HepG2 (cell line): Measurements from ENCODE around the gene IMPDH1. TPM values are rescaled to one million over a fixed set of nuclear protein-coding genes. Genes with fewer than 3 reads are reported as not detected.

Experiments
- FOXJ3 ChIP-seq: sonication (generic); formaldehyde crosslinking; IDR thresholded peaks from 2 replicates; pipeline ENCODE4 v1.4.0; 2020; ENCODE audit warnings: missing genetic modification reagents, mild to moderate bottlenecking, borderline replicate concordance
- NFYB ChIP-seq: sonication (generic); formaldehyde crosslinking; IDR thresholded peaks from 2 replicates; pipeline ENCODE4 v1.4.0; 2020; ENCODE audit warnings: missing genetic modification reagents
- PHF5A ChIP-seq: IDR thresholded peaks from one replicate; pipeline ENCODE4 v1.6.1; 2018; ENCODE audit warnings: low read depth, missing genetic modification reagents; ENCODE audit not compliant: unreplicated experiment
- TOPORS ChIP-seq: sonication (generic); formaldehyde crosslinking; IDR thresholded peaks from 2 replicates; pipeline ENCODE4 v1.8.0; 2023; ENCODE audit warnings: mild to moderate bottlenecking, missing genetic modification reagents
- ZBTB20 ChIP-seq: sonication (generic); formaldehyde crosslinking; IDR thresholded peaks from 2 replicates; pipeline ENCODE4 v1.8.1; 2023; ENCODE audit warnings: missing genetic modification reagents, low read depth, mild to moderate bottlenecking, borderline replicate concordance
- ZNF234 ChIP-seq: sonication (generic); formaldehyde crosslinking; conservative IDR thresholded peaks from 2 replicates; pipeline ENCODE4 v1.5.1; 2020; ENCODE audit warnings: mild to moderate bottlenecking, missing genetic modification reagents
- ZNF260 ChIP-seq: sonication (generic); formaldehyde crosslinking; IDR thresholded peaks from 2 replicates; pipeline ENCODE4 v1.4.0; 2020; ENCODE audit warnings: missing genetic modification reagents, low read depth, mild to moderate bottlenecking, borderline replicate concordance
- ZNF577 ChIP-seq: sonication (generic); formaldehyde crosslinking; IDR thresholded peaks from 2 replicates; pipeline ENCODE4 v1.4.0; 2020; ENCODE audit warnings: mild to moderate bottlenecking, low read depth, missing genetic modification reagents, borderline replicate concordance
- polyA plus RNA-seq, 8 experiments: library from polyadenylated mRNA; depleted of rRNA in 3 of 8; stranded (reverse) in 7 of 8; unstranded in 1 of 8; fragments of >200 nt; fragmentation: Illumina TruSeq in 4 of 8; extraction: Trizol in 4 of 8; gene quantifications; 2 replicates each; pipeline versions ENCODE4 v1.2.1 to v1.2.3, GENCODE V29; 2011 to 2016; ENCODE audit warnings: low read depth in 4 of 8, missing spikeins in 1 of 8, mixed read lengths in 1 of 8; ENCODE audit not compliant: insufficient read depth in 1 of 8
- total RNA-seq, 5 experiments: library from RNA; depleted of rRNA; stranded (reverse); fragments of >200 nt; fragmentation: Illumina TruSeq; extraction: Trizol; gene quantifications; 2 replicates each; pipeline ENCODE4 v1.2.3, GENCODE V29; 2016; ENCODE audit warnings: low read depth in 1 of 5
- TF ChIP-seq, protein P1 (sequence below): sonication (generic); formaldehyde crosslinking; IDR thresholded peaks from 2 replicates; pipeline ENCODE4 v1.4.0; 2020; ENCODE audit warnings: missing genetic modification reagents, mild to moderate bottlenecking, borderline replicate concordance
- TF ChIP-seq, protein P2 (sequence below): sonication (generic); formaldehyde crosslinking; IDR thresholded peaks from 2 replicates; pipeline ENCODE4 v1.8.1; 2023; ENCODE audit warnings: mild to moderate bottlenecking, missing genetic modification reagents
- TF ChIP-seq, protein P3 (sequence below): IDR thresholded peaks from 2 replicates; pipeline ENCODE4 v1.6.1; 2018; ENCODE audit warnings: missing genetic modification reagents
- TF ChIP-seq, protein P4 (sequence below): sonication (generic); formaldehyde crosslinking; IDR thresholded peaks from 2 replicates; pipeline ENCODE4 v1.4.0; 2020; ENCODE audit warnings: missing genetic modification reagents, mild to moderate bottlenecking, borderline replicate concordance
- TF ChIP-seq, protein P5 (sequence below): sonication (generic); formaldehyde crosslinking; IDR thresholded peaks from 2 replicates; pipeline ENCODE4 v1.4.0; 2020; ENCODE audit warnings: mild to moderate bottlenecking, low read depth, missing genetic modification reagents
- TF ChIP-seq, protein P6 (sequence below): sonication (generic); formaldehyde crosslinking; IDR thresholded peaks from 2 replicates; pipeline ENCODE4 v1.4.0; 2020; ENCODE audit warnings: missing genetic modification reagents, borderline replicate concordance

IMPDH1 gene
- total and polyA plus RNA-seq, 2 of the 13 experiments (the other 11 are each of a cell fraction or from before 2014, with no cell fraction given), result 22.8 to 34.0 TPM

DNA sequence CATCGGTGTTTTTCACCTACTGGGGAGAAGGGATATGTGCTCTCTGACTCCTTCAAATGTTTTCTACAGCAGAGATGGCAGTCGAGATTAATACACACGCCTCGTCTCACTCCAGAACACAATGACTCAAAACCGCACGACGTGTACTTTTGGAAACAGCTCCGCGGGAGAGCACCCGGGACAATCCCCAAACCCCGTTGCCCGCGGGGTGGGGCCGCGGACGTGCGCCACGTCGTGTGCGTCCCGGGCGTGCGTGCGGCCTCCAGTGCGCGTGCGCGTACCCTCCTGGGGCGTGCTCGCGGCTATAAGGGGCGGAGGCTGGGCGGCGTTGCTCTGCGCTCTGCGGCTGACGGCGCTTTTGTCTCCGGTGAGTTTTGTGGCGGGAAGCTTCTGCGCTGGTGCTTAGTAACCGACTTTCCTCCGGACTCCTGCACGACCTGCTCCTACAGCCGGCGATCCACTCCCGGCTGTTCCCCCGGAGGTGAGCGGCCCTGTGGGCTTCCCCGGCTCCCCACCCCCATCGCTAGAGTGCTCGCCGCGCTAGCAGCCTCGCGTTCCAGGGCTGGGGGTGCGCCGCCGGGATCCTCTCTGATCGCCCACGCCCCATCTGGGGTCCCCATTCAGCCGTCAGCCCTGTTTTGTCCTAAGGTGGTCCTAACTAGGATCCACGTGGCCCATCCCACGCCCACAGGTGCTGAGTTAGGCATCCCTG, 45.9 kb upstream of the IMPDH1 start, which contains the start of gene HILPDA (continued):
- TF ChIP-seq ZNF577 (CRISPR knock-in tag), result no peak
- TF ChIP-seq, protein P1, sequence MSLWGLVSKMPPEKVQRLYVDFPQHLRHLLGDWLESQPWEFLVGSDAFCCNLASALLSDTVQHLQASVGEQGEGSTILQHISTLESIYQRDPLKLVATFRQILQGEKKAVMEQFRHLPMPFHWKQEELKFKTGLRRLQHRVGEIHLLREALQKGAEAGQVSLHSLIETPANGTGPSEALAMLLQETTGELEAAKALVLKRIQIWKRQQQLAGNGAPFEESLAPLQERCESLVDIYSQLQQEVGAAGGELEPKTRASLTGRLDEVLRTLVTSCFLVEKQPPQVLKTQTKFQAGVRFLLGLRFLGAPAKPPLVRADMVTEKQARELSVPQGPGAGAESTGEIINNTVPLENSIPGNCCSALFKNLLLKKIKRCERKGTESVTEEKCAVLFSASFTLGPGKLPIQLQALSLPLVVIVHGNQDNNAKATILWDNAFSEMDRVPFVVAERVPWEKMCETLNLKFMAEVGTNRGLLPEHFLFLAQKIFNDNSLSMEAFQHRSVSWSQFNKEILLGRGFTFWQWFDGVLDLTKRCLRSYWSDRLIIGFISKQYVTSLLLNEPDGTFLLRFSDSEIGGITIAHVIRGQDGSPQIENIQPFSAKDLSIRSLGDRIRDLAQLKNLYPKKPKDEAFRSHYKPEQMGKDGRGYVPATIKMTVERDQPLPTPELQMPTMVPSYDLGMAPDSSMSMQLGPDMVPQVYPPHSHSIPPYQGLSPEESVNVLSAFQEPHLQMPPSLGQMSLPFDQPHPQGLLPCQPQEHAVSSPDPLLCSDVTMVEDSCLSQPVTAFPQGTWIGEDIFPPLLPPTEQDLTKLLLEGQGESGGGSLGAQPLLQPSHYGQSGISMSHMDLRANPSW (CRISPR knock-in tag), result 0 out of 2 replicates have a peak, but pooled peaks have one; percentile 42
- TF ChIP-seq ZNF260 (CRISPR knock-in tag), result no peak
- no peak for TF ChIP-seq ZNF234 (CRISPR knock-in tag)
- 0 out of 2 replicates have a peak, but pooled peaks have one; percentile 25 for TF ChIP-seq NFYB (CRISPR knock-in tag)
- TF ChIP-seq FOXJ3 (CRISPR knock-in tag), result no peak
- TF ChIP-seq, protein P2, sequence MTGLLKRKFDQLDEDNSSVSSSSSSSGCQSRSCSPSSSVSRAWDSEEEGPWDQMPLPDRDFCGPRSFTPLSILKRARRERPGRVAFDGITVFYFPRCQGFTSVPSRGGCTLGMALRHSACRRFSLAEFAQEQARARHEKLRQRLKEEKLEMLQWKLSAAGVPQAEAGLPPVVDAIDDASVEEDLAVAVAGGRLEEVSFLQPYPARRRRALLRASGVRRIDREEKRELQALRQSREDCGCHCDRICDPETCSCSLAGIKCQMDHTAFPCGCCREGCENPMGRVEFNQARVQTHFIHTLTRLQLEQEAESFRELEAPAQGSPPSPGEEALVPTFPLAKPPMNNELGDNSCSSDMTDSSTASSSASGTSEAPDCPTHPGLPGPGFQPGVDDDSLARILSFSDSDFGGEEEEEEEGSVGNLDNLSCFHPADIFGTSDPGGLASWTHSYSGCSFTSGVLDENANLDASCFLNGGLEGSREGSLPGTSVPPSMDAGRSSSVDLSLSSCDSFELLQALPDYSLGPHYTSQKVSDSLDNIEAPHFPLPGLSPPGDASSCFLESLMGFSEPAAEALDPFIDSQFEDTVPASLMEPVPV, result peak; percentile 31; the same call in 1 of the 2 replicates
- no peak; the same call in none of the 2 replicates for TF ChIP-seq TOPORS
- TF ChIP-seq, protein P3, sequence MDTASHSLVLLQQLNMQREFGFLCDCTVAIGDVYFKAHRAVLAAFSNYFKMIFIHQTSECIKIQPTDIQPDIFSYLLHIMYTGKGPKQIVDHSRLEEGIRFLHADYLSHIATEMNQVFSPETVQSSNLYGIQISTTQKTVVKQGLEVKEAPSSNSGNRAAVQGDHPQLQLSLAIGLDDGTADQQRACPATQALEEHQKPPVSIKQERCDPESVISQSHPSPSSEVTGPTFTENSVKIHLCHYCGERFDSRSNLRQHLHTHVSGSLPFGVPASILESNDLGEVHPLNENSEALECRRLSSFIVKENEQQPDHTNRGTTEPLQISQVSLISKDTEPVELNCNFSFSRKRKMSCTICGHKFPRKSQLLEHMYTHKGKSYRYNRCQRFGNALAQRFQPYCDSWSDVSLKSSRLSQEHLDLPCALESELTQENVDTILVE (CRISPR knock-in tag), result no peak
- TF ChIP-seq, protein P4, sequence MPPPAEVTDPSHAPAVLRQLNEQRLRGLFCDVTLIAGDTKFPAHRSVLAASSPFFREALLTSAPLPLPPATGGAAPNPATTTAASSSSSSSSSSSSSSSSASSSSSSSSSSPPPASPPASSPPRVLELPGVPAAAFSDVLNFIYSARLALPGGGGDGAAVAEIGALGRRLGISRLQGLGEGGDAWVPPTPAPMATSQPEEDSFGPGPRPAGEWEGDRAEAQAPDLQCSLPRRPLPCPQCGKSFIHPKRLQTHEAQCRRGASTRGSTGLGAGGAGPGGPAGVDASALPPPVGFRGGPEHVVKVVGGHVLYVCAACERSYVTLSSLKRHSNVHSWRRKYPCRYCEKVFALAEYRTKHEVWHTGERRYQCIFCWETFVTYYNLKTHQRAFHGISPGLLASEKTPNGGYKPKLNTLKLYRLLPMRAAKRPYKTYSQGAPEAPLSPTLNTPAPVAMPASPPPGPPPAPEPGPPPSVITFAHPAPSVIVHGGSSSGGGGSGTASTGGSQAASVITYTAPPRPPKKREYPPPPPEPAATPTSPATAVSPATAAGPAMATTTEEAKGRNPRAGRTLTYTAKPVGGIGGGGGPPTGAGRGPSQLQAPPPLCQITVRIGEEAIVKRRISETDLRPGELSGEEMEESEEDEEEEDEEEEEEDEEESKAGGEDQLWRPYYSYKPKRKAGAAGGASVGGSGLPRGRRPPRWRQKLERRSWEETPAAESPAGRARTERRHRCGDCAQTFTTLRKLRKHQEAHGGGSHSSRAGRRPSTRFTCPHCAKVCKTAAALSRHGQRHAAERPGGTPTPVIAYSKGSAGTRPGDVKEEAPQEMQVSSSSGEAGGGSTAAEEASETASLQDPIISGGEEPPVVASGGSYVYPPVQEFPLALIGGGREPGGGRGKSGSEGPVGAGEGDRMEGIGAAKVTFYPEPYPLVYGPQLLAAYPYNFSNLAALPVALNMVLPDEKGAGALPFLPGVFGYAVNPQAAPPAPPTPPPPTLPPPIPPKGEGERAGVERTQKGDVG (CRISPR knock-in tag), result 0 out of 2 replicates have a peak, but pooled peaks have one; percentile 43
- TF ChIP-seq, protein P5, sequence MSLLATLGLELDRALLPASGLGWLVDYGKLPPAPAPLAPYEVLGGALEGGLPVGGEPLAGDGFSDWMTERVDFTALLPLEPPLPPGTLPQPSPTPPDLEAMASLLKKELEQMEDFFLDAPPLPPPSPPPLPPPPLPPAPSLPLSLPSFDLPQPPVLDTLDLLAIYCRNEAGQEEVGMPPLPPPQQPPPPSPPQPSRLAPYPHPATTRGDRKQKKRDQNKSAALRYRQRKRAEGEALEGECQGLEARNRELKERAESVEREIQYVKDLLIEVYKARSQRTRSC, result no peak
- TF ChIP-seq PHF5A, result no peak
- TF ChIP-seq, protein P6, sequence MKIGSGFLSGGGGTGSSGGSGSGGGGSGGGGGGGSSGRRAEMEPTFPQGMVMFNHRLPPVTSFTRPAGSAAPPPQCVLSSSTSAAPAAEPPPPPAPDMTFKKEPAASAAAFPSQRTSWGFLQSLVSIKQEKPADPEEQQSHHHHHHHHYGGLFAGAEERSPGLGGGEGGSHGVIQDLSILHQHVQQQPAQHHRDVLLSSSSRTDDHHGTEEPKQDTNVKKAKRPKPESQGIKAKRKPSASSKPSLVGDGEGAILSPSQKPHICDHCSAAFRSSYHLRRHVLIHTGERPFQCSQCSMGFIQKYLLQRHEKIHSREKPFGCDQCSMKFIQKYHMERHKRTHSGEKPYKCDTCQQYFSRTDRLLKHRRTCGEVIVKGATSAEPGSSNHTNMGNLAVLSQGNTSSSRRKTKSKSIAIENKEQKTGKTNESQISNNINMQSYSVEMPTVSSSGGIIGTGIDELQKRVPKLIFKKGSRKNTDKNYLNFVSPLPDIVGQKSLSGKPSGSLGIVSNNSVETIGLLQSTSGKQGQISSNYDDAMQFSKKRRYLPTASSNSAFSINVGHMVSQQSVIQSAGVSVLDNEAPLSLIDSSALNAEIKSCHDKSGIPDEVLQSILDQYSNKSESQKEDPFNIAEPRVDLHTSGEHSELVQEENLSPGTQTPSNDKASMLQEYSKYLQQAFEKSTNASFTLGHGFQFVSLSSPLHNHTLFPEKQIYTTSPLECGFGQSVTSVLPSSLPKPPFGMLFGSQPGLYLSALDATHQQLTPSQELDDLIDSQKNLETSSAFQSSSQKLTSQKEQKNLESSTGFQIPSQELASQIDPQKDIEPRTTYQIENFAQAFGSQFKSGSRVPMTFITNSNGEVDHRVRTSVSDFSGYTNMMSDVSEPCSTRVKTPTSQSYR, result no peak; the same call in 1 of the 2 replicates
- 0 out of 2 replicates have a peak, but pooled peaks have one; percentile 48 for TF ChIP-seq ZBTB20 (CRISPR knock-in tag)
